ENCODE measurements around the gene ZFP37. TPM values are rescaled to one million over a fixed set of nuclear protein-coding genes. Genes with fewer than 3 reads are reported as not detected.
"Not testable (repeated sequence)": the region's sequence is repeated elsewhere in the genome, so short reads cannot be mapped to it uniquely, and the experiment has no call there.

The ZFP37 gene
- total RNA-seq (2021) = 0.81 and 0.90 TPM in 2 replicates
- Bru-seq, nascent RNA = percentile 37 among the genes with signal in this experiment
- BruChase-seq, experiment 1, labeled RNA remaining after a 2-hour chase = percentile 41 among the genes with signal in this experiment
- percentile 32 among the genes with signal in this experiment for BruChase-seq, experiment 2, labeled RNA remaining after a 6-hour chase
- long read RNA-seq = 0 reads

DNA sequence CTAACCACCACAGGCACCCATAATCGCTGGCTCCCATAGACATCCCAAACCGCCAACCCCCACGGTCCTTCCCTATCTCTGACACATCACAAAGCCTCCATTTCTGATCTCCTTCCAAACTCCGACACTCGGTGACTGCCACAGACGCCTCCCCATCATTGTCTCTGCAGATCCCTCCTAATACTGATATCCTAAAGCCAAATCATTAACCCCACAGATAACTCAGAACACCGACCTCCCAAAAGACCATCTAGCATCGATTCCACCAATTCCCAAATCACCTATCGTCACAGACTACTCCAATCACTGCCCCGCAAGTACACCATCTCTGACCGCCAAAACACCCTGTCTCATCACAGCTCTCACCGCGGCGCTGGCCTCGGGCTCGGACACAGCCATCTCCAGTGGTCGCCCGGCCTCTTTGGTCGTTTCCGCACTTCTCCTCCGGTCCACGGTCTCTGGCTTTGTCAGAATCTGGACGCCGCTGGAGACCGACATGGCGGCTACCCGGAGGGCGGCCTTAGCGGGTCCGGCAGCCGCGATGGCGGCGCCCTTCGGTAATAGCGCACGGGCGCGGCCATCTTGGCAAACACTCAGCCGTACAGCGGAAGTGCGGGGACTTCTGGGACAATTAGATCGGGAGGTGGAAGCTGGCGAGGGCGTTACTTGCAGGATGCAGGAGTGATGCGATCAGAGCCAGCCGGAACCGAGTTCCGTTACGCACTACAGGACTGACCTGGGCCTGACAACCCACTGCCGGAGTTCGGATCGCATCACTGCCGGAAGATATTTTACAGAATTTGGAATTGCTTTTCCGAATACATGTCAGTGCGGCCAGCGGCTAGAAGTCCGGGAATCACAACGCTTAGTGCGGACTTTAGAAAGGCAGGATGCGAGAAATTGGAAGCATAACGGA is at the start of gene ZFP37:
TSS of gene ZFP37 (minus strand) at position 534 of the 916 bp plus-strand sequence. CDS start at position 498, 36 bp downstream.
- H3F3A ChIP-seq (ENCODE audit: insufficient read depth, low read depth) = no peaks in the 10 kb centered on the region
- peak within 1 kb of the TSS; percentile 98 for H2AFZ ChIP-seq
- no peak within 1 kb of the TSS for H3K27ac ChIP-seq
- peak within 1 kb of the TSS; percentile 90 for H3K4me2 ChIP-seq
- no peak for TF ChIP-seq EZH2 (IDR thresholded peaks at IDR 0.05; ENCODE audit: low read depth)
- TF ChIP-seq, protein P1, sequence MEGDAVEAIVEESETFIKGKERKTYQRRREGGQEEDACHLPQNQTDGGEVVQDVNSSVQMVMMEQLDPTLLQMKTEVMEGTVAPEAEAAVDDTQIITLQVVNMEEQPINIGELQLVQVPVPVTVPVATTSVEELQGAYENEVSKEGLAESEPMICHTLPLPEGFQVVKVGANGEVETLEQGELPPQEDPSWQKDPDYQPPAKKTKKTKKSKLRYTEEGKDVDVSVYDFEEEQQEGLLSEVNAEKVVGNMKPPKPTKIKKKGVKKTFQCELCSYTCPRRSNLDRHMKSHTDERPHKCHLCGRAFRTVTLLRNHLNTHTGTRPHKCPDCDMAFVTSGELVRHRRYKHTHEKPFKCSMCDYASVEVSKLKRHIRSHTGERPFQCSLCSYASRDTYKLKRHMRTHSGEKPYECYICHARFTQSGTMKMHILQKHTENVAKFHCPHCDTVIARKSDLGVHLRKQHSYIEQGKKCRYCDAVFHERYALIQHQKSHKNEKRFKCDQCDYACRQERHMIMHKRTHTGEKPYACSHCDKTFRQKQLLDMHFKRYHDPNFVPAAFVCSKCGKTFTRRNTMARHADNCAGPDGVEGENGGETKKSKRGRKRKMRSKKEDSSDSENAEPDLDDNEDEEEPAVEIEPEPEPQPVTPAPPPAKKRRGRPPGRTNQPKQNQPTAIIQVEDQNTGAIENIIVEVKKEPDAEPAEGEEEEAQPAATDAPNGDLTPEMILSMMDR (conservative IDR thresholded peaks at IDR 0.05) = no peak
- POLR2A ChIA-PET (ENCODE audit: unreplicated experiment) = interaction anchor here (0.7 kb wide), 1 partner anchor 189 kb away, joined by 3 read pairs; no protein-coding TSS in a partner anchor
- H3K79me2 ChIP-seq (ENCODE audit: low read depth) = no peaks in the 10 kb centered on the region
- no peaks in the 10 kb centered on the region for H3K36me3 ChIP-seq (ENCODE audit: low read depth)
- CTCF ChIA-PET = no interaction called here
- 0 out of 2 replicates have a peak, but pooled peaks cover 4% of the 10 kb centered on the region for H3K27me3 ChIP-seq (ENCODE audit: insufficient read depth, low read depth)
- peak; percentile 61 to 88 for DNase-seq
- H3K9me3 ChIP-seq (ENCODE audit: insufficient read depth, low read depth) = peaks cover 20% of the 10 kb centered on the region
- intact Hi-C loops (cut with micrococcal nuclease; ENCODE audit: unreplicated experiment) = no loop called here
- no peaks in the 10 kb centered on the region for H4K20me1 ChIP-seq (ENCODE audit: insufficient read depth)
- peak within 1 kb of the TSS; percentile 87 for H3K4me3 ChIP-seq
- H3K9me2 ChIP-seq (ENCODE audit: insufficient read depth) = no peaks in the 10 kb centered on the region
- H3K4me1 ChIP-seq (replicated peaks; ENCODE audit: insufficient read depth) = 0 out of 2 replicates have a peak, but pooled peaks cover 5% of the 10 kb centered on the region
- no TSS peak for BruUV-seq (replicated peaks)

DNA sequence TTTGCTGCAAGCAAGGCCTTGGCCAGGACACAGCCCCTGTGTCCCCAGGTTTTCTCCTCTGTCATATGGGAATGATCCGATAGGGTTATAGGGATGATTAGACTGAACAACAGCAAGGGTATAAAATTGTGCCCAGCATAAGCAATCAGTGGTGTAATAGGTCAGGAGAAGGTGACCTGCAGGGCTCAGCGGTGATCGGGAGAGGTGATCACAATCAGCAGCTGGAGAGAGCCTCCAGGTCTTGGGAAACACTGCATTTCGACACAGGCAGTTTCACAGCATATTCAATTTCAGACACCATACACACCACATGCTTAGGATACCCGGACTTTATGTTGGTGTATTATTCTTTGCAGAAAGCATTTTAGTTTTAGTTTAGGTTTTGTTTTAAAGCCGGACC is 48.8 kb upstream of the ZFP37 start:
- intact Hi-C loops (cut with micrococcal nuclease; ENCODE audit: unreplicated experiment) = not testable (repeated sequence)

DNA sequence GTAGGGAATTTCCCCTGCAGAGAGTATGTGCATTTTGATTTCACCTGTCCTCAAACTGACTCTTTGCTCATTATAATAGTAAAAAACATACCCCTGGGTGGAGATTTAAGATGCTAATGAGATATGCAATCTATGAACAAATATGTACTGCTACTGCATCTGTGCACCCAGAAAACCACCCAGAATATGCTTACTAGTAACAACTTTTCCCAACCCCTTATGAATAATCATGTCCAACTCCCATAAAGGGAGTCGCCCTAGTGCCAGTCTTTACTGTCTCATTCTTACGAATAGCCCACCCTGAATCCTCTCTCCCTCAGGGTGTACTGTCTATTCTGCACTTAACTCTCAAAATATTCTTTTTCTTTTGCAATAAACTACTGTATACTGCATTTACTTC is 39.0 kb upstream of the ZFP37 start:
- no peak for TF ChIP-seq EZH2 (IDR thresholded peaks at IDR 0.05; ENCODE audit: low read depth)
- TF ChIP-seq, protein P1 (conservative IDR thresholded peaks at IDR 0.05) = no peak
- intact Hi-C loops (cut with micrococcal nuclease; ENCODE audit: unreplicated experiment) = no loop called here
- CTCF ChIA-PET = no interaction called here

More for the DNA sequence above, 48.8 kb upstream of the ZFP37 start:
- H3K36me3 ChIP-seq (ENCODE audit: low read depth); H3K9me2 ChIP-seq (ENCODE audit: insufficient read depth); H3K79me2 ChIP-seq (ENCODE audit: low read depth); BruUV-seq (replicated peaks); H4K20me1 ChIP-seq (ENCODE audit: insufficient read depth); H2AFZ ChIP-seq; DNase-seq; H3K27ac ChIP-seq; H3K9me3 ChIP-seq (ENCODE audit: insufficient read depth, low read depth); H3K4me2 ChIP-seq; H3K4me3 ChIP-seq; CTCF ChIA-PET; POLR2A ChIA-PET (ENCODE audit: unreplicated experiment); H3K4me1 ChIP-seq (replicated peaks; ENCODE audit: insufficient read depth); H3F3A ChIP-seq (ENCODE audit: insufficient read depth, low read depth): not testable (repeated sequence)
- peaks cover 29% of the 10 kb centered on the region for H3K27me3 ChIP-seq (ENCODE audit: insufficient read depth, low read depth)

DNA sequence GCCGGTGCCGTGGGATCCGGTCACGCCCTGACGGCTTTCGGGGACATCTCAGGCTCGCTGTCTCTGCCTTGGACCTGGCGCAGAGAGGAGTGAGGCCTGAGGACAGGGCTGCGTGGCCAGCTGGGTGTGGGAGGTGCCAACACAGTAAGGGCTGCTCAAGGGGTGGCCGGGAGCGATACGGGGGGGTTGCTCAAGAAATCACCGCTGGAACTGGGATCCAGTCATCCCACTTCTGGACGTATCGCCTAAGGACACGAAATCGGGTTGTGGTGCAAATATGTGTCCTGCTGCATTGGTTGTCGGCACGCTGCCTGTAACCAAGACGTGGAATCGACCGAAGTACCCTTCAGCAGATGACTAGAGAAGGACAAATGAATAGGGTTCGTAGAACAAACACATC is 33.4 kb upstream of the ZFP37 start:
- POLR2A ChIA-PET (ENCODE audit: unreplicated experiment); H3K4me3 ChIP-seq; BruUV-seq (replicated peaks); DNase-seq; intact Hi-C loops (cut with micrococcal nuclease; ENCODE audit: unreplicated experiment); H3F3A ChIP-seq (ENCODE audit: insufficient read depth, low read depth); CTCF ChIA-PET; H3K27me3 ChIP-seq (ENCODE audit: insufficient read depth, low read depth); H3K36me3 ChIP-seq (ENCODE audit: low read depth); H3K79me2 ChIP-seq (ENCODE audit: low read depth); H3K9me3 ChIP-seq (ENCODE audit: insufficient read depth, low read depth); H3K9me2 ChIP-seq (ENCODE audit: insufficient read depth); H2AFZ ChIP-seq; H4K20me1 ChIP-seq (ENCODE audit: insufficient read depth); H3K4me1 ChIP-seq (replicated peaks; ENCODE audit: insufficient read depth); H3K27ac ChIP-seq; H3K4me2 ChIP-seq: not testable (repeated sequence)

More for the DNA sequence above, 39.0 kb upstream of the ZFP37 start:
- no TSS peak for BruUV-seq (replicated peaks)
- H4K20me1 ChIP-seq (ENCODE audit: insufficient read depth) = no peaks in the 10 kb centered on the region
- H3K4me2 ChIP-seq = no peak overlapping the region
- no peak overlapping the region for H2AFZ ChIP-seq
- POLR2A ChIA-PET (ENCODE audit: unreplicated experiment) = no interaction called here
- H3K9me3 ChIP-seq (ENCODE audit: insufficient read depth, low read depth) = no peaks in the 10 kb centered on the region
- H3K27ac ChIP-seq = no peak overlapping the region
- H3K79me2 ChIP-seq (ENCODE audit: low read depth) = no peaks in the 10 kb centered on the region
- no peaks in the 10 kb centered on the region for H3K36me3 ChIP-seq (ENCODE audit: low read depth)
- H3K9me2 ChIP-seq (ENCODE audit: insufficient read depth) = no peaks in the 10 kb centered on the region
- no peak for DNase-seq
- H3K4me3 ChIP-seq = no peak overlapping the region
- no peaks in the 10 kb centered on the region for H3F3A ChIP-seq (ENCODE audit: insufficient read depth, low read depth)
- H3K27me3 ChIP-seq (ENCODE audit: insufficient read depth, low read depth) = 0 out of 2 replicates have a peak, but pooled peaks cover 6% of the 10 kb centered on the region
- no peaks in the 10 kb centered on the region for H3K4me1 ChIP-seq (replicated peaks; ENCODE audit: insufficient read depth)

GRCh38 chr9:113089143-113089505 is 32.6 kb upstream of the ZFP37 start:
- H3K9me2 ChIP-seq (ENCODE audit: insufficient read depth); CTCF ChIA-PET; H3F3A ChIP-seq (ENCODE audit: insufficient read depth, low read depth); H3K79me2 ChIP-seq (ENCODE audit: low read depth); intact Hi-C loops (cut with micrococcal nuclease; ENCODE audit: unreplicated experiment); DNase-seq; H2AFZ ChIP-seq; H3K9me3 ChIP-seq (ENCODE audit: insufficient read depth, low read depth); POLR2A ChIA-PET (ENCODE audit: unreplicated experiment); H3K4me2 ChIP-seq; BruUV-seq (replicated peaks); H3K36me3 ChIP-seq (ENCODE audit: low read depth); H3K4me3 ChIP-seq; H3K27me3 ChIP-seq (ENCODE audit: insufficient read depth, low read depth); H3K27ac ChIP-seq; H4K20me1 ChIP-seq (ENCODE audit: insufficient read depth); H3K4me1 ChIP-seq (replicated peaks; ENCODE audit: insufficient read depth): not testable (repeated sequence)
